ENCODE measurements around the gene ADGRE2.
"Not testable (repeated sequence)": the region's sequence is repeated elsewhere in the genome, so short reads cannot be mapped to it uniquely, and the experiment has no call there.

ADGRE2 gene

GRCh38 chr19:14778110-14778845 lies at the start of gene ADGRE2:
ADGRE2 (minus strand) TSS chr19:14778560; CDS start chr19:14776756, 1,804 bp downstream.
- not testable (repeated sequence) for DNase-seq

- no peak for DNase-seq
These were observed 47.6 kb upstream of the ADGRE2 start for GRCh38 chr19:14826006-14826405.

GRCh38 chr19:14821937-14822336 lies 43.6 kb upstream of the ADGRE2 start:
- DNase-seq: no peak

GRCh38 chr19:14818588-14818987 lies 40.2 kb upstream of the ADGRE2 start:
- DNase-seq: no peak

- no peak for DNase-seq
These were observed 38.7 kb upstream of the ADGRE2 start for GRCh38 chr19:14817052-14817451.

- DNase-seq: no peak
These were observed 36.8 kb upstream of the ADGRE2 start for GRCh38 chr19:14814982-14815652.

- no peak for DNase-seq
These were observed 31.1 kb upstream of the ADGRE2 start for GRCh38 chr19:14809272-14810057.

- DNase-seq: no peak
These were observed 26.4 kb upstream of the ADGRE2 start for GRCh38 chr19:14804765-14805164.

GRCh38 chr19:14798760-14799159 lies 20.4 kb upstream of the ADGRE2 start:
- no peak for DNase-seq

- DNase-seq: no peak
These were observed 17.7 kb upstream of the ADGRE2 start for GRCh38 chr19:14796021-14796420.

GRCh38 chr19:14795078-14795721 lies 16.8 kb upstream of the ADGRE2 start:
- no peak for DNase-seq

- DNase-seq: not testable (repeated sequence)
These were observed 13.9 kb upstream of the ADGRE2 start for GRCh38 chr19:14792250-14792649.

- DNase-seq: no peak
These were observed 8.1 kb upstream of the ADGRE2 start for GRCh38 chr19:14786421-14786851.

GRCh38 chr19:14785102-14785793 lies 6.9 kb upstream of the ADGRE2 start:
- DNase-seq: not testable (repeated sequence)

GRCh38 chr19:14784730-14785101 lies 6.4 kb upstream of the ADGRE2 start:
- DNase-seq: not testable (repeated sequence)

GRCh38 chr19:14783410-14783998 lies 5.1 kb upstream of the ADGRE2 start:
- DNase-seq: not testable (repeated sequence)

GRCh38 chr19:14782626-14783409 lies 4.5 kb upstream of the ADGRE2 start:
- DNase-seq: no peak

- DNase-seq: not testable (repeated sequence)
These were observed 3.6 kb upstream of the ADGRE2 start for GRCh38 chr19:14781713-14782536.

GRCh38 chr19:14780622-14781225 lies 2.4 kb upstream of the ADGRE2 start:
- DNase-seq: not testable (repeated sequence)

- no peak for DNase-seq
These were observed 791 bp upstream of the ADGRE2 start for GRCh38 chr19:14779151-14779550.

Measured in activated CD4-positive, alpha-beta T cell treated with anti-CD3 and anti-CD28 coated beads, Interleukin-2, amount 50 U/mL, for 4 hours (primary cell).